GF-D8 (cell line): ENCODE measurements around the gene SMAD5.

ENCODE experiments used
- DNase-seq: peaks from one replicate; lab custom pipeline; 2025; lab: John Stamatoyannopoulos, UW

The SMAD5 gene

DNA sequence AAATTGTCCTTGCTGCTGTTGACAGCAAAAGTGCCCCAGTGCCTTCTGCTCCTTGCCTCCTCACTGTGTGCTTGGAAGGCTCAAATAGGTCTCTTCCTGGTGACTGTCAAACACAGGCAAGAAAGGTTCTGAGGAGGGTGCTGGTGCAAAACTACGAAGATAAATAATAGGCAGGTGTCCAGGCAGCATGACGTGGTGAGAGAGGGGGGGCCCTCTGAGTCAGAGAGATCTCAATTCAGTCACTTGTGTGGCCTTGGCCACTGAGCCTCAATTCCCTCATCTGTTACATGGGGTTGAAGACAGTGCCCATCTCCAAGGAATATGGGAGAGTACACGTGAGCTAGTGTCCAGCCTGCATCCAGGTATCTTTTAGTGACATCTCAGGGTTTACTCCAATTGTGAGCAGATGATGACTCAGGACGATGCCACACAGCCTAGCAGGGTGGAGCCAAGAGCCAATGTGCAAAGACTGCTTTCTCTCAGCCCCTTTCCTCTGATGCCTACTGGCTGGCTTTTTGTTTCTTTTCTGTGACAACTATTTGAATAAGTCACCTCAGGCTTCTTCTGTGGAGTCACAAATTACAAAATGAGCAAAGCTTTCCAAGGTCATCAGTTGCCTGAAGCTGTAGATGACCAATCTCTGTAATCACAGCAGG lies 90.1 kb downstream of the SMAD5 start:
- DNase-seq, result no peak

DNA sequence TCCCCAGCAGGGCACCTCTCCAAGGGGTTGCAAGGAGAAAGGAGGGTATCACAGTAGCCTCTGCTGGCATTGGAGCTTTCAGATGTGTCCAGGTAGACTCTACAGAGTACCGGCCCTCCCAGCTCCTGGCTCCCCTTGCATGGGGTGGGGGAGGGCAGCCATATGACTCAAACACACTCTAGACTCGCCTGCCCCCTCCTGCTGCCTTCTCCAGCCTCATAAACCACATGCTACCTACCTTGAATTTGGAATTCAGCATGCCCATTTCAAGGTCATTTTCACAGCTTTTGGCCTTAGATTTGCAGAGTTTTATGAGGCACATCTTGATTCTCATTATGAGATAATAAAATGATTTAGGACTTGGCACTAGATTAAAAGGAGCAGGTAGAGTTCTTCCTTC lies 93.2 kb downstream of the SMAD5 start:
- no peak for DNase-seq

DNA sequence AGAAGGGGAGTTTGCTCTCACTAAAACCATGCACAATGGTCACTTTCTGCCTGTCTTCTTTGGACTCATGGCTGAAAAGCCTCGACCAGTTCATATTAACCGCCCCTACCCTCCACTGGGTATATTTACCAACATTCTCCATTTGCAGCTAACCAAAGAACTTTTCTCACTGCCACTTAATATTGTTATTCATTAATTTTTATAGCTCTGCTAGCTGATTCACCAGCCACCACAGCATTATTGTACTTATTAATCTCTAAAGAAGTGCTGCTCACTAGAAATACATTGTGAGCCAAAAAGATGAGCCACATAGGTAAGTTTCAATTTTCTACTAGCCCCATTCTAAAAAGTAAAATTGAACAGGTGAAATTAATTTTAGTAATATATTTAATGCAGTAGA lies 93.8 kb downstream of the SMAD5 start:
- no peak for DNase-seq

DNA sequence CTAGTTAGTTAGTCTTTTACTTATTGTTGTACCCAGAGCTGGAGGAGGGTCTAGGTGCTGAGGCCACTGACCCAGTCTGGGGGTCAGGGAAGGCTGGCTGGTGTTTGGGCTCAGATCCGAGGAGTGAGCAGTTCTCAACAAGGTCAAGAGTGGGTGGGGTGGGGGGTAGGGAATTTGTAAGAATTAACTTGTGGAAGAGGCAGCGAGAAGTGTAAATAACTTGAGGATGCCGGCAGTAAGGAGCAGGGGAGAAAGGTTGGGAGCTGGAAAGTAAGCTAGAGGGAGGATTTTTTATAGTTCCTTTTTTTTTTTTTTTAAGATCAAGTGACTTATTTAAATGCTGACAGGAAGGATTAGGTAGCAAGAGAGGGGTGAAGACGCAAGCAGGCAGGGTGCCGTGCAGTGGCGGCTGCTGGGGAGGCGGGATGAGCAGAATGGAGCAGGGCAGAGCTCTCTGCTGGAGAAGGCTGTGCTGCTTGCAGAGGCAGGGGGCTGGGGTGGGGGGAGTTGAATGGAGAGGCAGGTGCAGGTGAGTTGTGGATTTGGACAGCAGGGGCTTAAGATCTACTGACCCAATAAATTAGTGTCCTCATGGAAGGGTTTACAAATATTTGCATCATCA lies 95.6 kb downstream of the SMAD5 start:
- DNase-seq, result no peak

DNA sequence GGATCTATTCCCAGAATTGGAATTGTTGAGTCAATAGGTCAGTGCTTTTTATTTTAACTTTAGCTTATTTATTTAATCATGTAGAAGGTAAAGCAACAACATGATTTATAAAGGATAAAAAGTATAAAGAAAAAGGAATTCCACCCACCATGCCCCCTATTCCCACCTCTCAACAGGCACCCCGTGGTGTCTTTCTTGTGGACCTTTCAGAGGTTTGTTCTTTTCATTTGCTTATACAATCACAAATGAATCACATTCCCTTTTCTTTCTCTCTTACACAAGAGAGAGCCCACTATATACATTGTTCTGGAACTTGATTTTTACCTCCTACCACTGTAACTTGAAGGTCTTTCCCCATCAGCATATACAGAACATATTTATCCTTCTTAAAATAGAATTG lies 97.5 kb downstream of the SMAD5 start:
- no peak for DNase-seq

DNA sequence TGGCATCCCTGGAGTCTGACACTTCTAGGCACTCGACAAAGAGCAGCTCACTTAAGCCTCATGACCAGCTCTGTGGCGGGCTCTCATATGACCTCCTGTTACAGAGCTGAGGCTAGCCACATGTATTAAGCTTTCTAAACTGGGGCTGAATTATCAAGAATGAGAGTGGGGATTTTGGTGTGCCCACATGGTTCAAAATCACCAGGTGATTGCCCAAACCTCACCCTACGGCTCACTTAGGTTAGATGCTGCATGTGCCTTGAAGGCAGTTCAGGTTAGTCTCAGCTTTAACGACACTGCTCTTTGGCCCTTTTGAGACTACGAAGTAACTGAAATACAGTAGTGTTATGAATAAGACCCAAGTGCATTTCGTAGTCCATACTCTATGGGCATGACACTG lies 99.7 kb downstream of the SMAD5 start:
- DNase-seq, result no peak
